CD4-positive, alpha-beta memory T cell (primary cell): Measurements from ENCODE around the gene RAMAC. TPM values are rescaled to one million over a fixed set of nuclear protein-coding genes. Genes with fewer than 3 reads are reported as not detected.

Experiments
- CTCF ChIA-PET: fragments of 350-600 bp; sonication (Branson Sonifier 250); formaldehyde crosslinking; loops from one replicate; lab custom pipeline; 2021; ENCODE audit warnings: inconsistent platforms; ENCODE audit not compliant: partially characterized antibody; lab: Charles Lee
- POLR2A ChIA-PET: fragments of 350-600 bp; sonication (Branson Sonifier 250); formaldehyde crosslinking; loops from one replicate; lab custom pipeline; 2021; ENCODE audit not compliant: partially characterized antibody; lab: Charles Lee
- DNase-seq, 5 donors: peaks; one replicate each; pipeline versions ENCODE4 v3.0.0 to v3.0.0-alpha.2; 2020 to 2022; ENCODE audit warnings: mixed read lengths in 1 of 5
- H3K27ac ChIP-seq: one replicate; pipeline ENCODE4 v1.7.0; 2013; ENCODE audit warnings: low read depth, low read length
- H3K27me3 ChIP-seq: 2 replicates; pipeline ENCODE4 v1.7.0; 2013; ENCODE audit warnings: mild to moderate bottlenecking, low read length, moderate library complexity; ENCODE audit not compliant: insufficient read depth
- H3K36me3 ChIP-seq: 2 replicates; pipeline ENCODE4 v1.7.0; 2013; ENCODE audit warnings: mild to moderate bottlenecking, low read length, moderate library complexity; ENCODE audit not compliant: insufficient read depth
- H3K4me1 ChIP-seq: 2 replicates; pipeline ENCODE4 v1.7.0; 2013; ENCODE audit warnings: mild to moderate bottlenecking, low read length, moderate library complexity; ENCODE audit not compliant: insufficient read depth
- H3K4me3 ChIP-seq, 2 donors: one replicate each; pipeline ENCODE4 v1.7.0; 2013; ENCODE audit warnings: low read length in 2 of 2, mild to moderate bottlenecking in 1 of 2
- H3K9me3 ChIP-seq, 2 donors: one replicate each; pipeline ENCODE4 v1.7.0; 2013; ENCODE audit warnings: low read length in 2 of 2, control low read depth in 1 of 2; ENCODE audit not compliant: control insufficient read depth in 1 of 2
- H3K27ac Mint-ChIP-seq, 7 donors: one replicate each; pipeline ENCODE4 v1.8.0; 2020 to 2021; ENCODE audit warnings: mixed read lengths in 7 of 7, mild to moderate bottlenecking in 6 of 7, inconsistent platforms in 3 of 7, moderate library complexity in 3 of 7
- H3K27me3 Mint-ChIP-seq, 2 donors: one replicate each; pipeline ENCODE4 v1.8.0; 2020 to 2021; ENCODE audit warnings: mixed read lengths in 2 of 2
- H3K36me3 Mint-ChIP-seq, 2 donors: one replicate each; pipeline ENCODE4 v1.8.0; 2020 to 2021; ENCODE audit warnings: mixed read lengths in 2 of 2, inconsistent platforms in 1 of 2, mild to moderate bottlenecking in 1 of 2
- H3K4me1 Mint-ChIP-seq, 4 donors: one replicate each; pipeline ENCODE4 v1.8.0; 2020 to 2021; ENCODE audit warnings: mixed read lengths in 4 of 4, mild to moderate bottlenecking in 1 of 4
- H3K4me3 Mint-ChIP-seq, 8 donors: one replicate each; pipeline ENCODE4 v1.8.0; 2020 to 2021; ENCODE audit warnings: mixed read lengths in 8 of 8, mild to moderate bottlenecking in 7 of 8, moderate library complexity in 6 of 8, inconsistent platforms in 3 of 8
- H3K9me3 Mint-ChIP-seq, 8 donors: one replicate each; pipeline ENCODE4 v1.8.0; 2020 to 2021; ENCODE audit warnings: mixed read lengths in 8 of 8, mild to moderate bottlenecking in 5 of 8, inconsistent platforms in 3 of 8, moderate library complexity in 1 of 8
- intact Hi-C: fragments of 100-400 bp; cut with micrococcal nuclease; formaldehyde crosslinking; loops from one replicate; pipeline ENCODE4 v1.15.1; 2023
- polyA plus RNA-seq, 2 donors: library from polyadenylated mRNA; unstranded; fragments of 300-500 nt; fragmentation: Illumina TruSeq; gene quantifications; one replicate each; pipeline ENCODE4 v1.2.3, GENCODE V29; 2021
- total RNA-seq, 2 experiments: library from RNA; stranded (reverse); gene quantifications; one replicate each; pipeline ENCODE4 v1.2.3, GENCODE V29; 2021

RAMAC gene
- total and polyA plus RNA-seq, 4 experiments from 2014 or later = 19.3 to 58.4 (median 26.3) TPM

GRCh38 chr15:82944056-82944455 is 42.0 kb upstream of the RAMAC start:
- ChIA-PET POLR2A (no interaction called here), CTCF (interaction anchor here (1.2 kb wide), 1 partner anchor 56 kb away, joined by 3 read pairs; no protein-coding TSS in a partner anchor)
- Mint-ChIP-seq H3K4me3 (no peak overlapping the region), H3K27ac (no peak overlapping the region), H3K27me3 (peaks cover 15% of the 10 kb centered on the region in 2 donors), H3K9me3 (peaks cover 0 to 2% (median under 1%) of the 10 kb centered on the region in 8 donors), H3K4me1 (no peaks in the 10 kb centered on the region), H3K36me3 (peaks cover 0 to 2% of the 10 kb centered on the region in 2 donors)
- H3K27ac ChIP-seq = no peak overlapping the region
- no peak for DNase-seq
- H3K4me3 ChIP-seq = no peak overlapping the region
- H3K27me3 ChIP-seq = peaks cover 4% of the 10 kb centered on the region
- H3K36me3 ChIP-seq = no peaks in the 10 kb centered on the region
- no peaks in the 10 kb centered on the region for H3K4me1 ChIP-seq
- no peaks in the 10 kb centered on the region for H3K9me3 ChIP-seq
- intact Hi-C loops = no loop called here

- Mint-ChIP-seq H3K9me3 (peaks cover 0 to 2% (median 0%) of the 10 kb centered on the region in 8 donors), H3K4me3 (no peak overlapping the region), H3K27ac (no peak overlapping the region), H3K4me1 (no peaks in the 10 kb centered on the region), H3K27me3 (peaks cover 15% of the 10 kb centered on the region in 2 donors), H3K36me3 (no peaks in the 10 kb centered on the region)
- POLR2A ChIA-PET = no interaction called here
- no peaks in the 10 kb centered on the region for H3K9me3 ChIP-seq
- no peak overlapping the region for H3K27ac ChIP-seq
- CTCF ChIA-PET = no interaction called here
- DNase-seq = no peak
- H3K27me3 ChIP-seq = peaks cover 4% of the 10 kb centered on the region
- intact Hi-C loops = no loop called here
- no peaks in the 10 kb centered on the region for H3K36me3 ChIP-seq
- no peak overlapping the region for H3K4me3 ChIP-seq
- H3K4me1 ChIP-seq = no peaks in the 10 kb centered on the region
Observed at GRCh38 chr15:82944821-82945220, 41.2 kb upstream of the RAMAC start.

- intact Hi-C loops = no loop called here
- no peaks in the 10 kb centered on the region for H3K36me3 Mint-ChIP-seq
- CTCF ChIA-PET = no interaction called here
- POLR2A ChIA-PET = no interaction called here
- H3K4me3 Mint-ChIP-seq = no peak overlapping the region
- no peak overlapping the region for H3K27ac Mint-ChIP-seq
- no peak overlapping the region for H3K27ac ChIP-seq
- H3K27me3 Mint-ChIP-seq = peaks cover 15% of the 10 kb centered on the region in 2 donors
- no peak overlapping the region for H3K4me3 ChIP-seq
- peaks cover 0 to 2% (median 0%) of the 10 kb centered on the region in 8 donors for H3K9me3 Mint-ChIP-seq
- no peaks in the 10 kb centered on the region for H3K36me3 ChIP-seq
- peaks cover 6% of the 10 kb centered on the region for H3K27me3 ChIP-seq
- no peaks in the 10 kb centered on the region for H3K4me1 ChIP-seq
- no peaks in the 10 kb centered on the region for H3K4me1 Mint-ChIP-seq
- no peaks in the 10 kb centered on the region for H3K9me3 ChIP-seq
- DNase-seq = no peak
Observed at GRCh38 chr15:82945326-82945725, 40.7 kb upstream of the RAMAC start.

GRCh38 chr15:82946155-82946701 is 39.8 kb upstream of the RAMAC start:
- Mint-ChIP-seq H3K36me3 (no peaks in the 10 kb centered on the region), H3K27ac (no peak overlapping the region), H3K4me3 (no peak overlapping the region), H3K9me3 (peaks cover 0 to 2% (median 0%) of the 10 kb centered on the region in 8 donors), H3K4me1 (no peaks in the 10 kb centered on the region), H3K27me3 (peaks cover 12 to 15% of the 10 kb centered on the region in 2 donors)
- intact Hi-C loops = no loop called here
- Histone ChIP-seq H3K36me3 (no peaks in the 10 kb centered on the region), H3K27me3 (peaks cover 15% of the 10 kb centered on the region), H3K4me1 (no peaks in the 10 kb centered on the region), H3K27ac (no peak overlapping the region), H3K4me3 (no peak overlapping the region), H3K9me3 (no peaks in the 10 kb centered on the region)
- ChIA-PET POLR2A (interaction anchor here (0.6 kb wide), 1 partner anchor 145 kb away, joined by 3 read pairs; no protein-coding TSS in a partner anchor), CTCF (no interaction called here)
- no peak for DNase-seq

GRCh38 chr15:82950295-82950694 is 35.7 kb upstream of the RAMAC start:
- intact Hi-C loops = no loop called here

GRCh38 chr15:82950746-82951370 is 35.2 kb upstream of the RAMAC start:
- peaks cover 0 to 2% (median 0%) of the 10 kb centered on the region in 8 donors for H3K9me3 Mint-ChIP-seq
- Histone ChIP-seq H3K4me3 (no peak overlapping the region), H3K27ac (no peak overlapping the region), H3K9me3 (no peaks in the 10 kb centered on the region), H3K27me3 (peaks cover 17% of the 10 kb centered on the region), H3K4me1 (peaks cover 5% of the 10 kb centered on the region), H3K36me3 (no peaks in the 10 kb centered on the region)
- H3K27ac Mint-ChIP-seq = no peak overlapping the region
- no peak overlapping the region for H3K4me3 Mint-ChIP-seq
- H3K27me3 Mint-ChIP-seq = peaks cover 8 to 9% of the 10 kb centered on the region in 2 donors
- no peak for DNase-seq
- intact Hi-C loops = no loop called here
- CTCF ChIA-PET = no interaction called here
- H3K4me1 Mint-ChIP-seq = peaks cover 0 to 5% (median 1%) of the 10 kb centered on the region in 4 donors
- POLR2A ChIA-PET = no interaction called here
- H3K36me3 Mint-ChIP-seq = no peaks in the 10 kb centered on the region

More at GRCh38 chr15:82950295-82950694, 35.7 kb upstream of the RAMAC start:
- ChIA-PET POLR2A (interaction anchor here (0.6 kb wide), 1 partner anchor 9 kb away, joined by 5 read pairs; no protein-coding TSS in a partner anchor), CTCF (no interaction called here)
- no peaks in the 10 kb centered on the region for H3K9me3 ChIP-seq
- H3K4me1 ChIP-seq = peaks cover 5% of the 10 kb centered on the region
- H3K4me1 Mint-ChIP-seq = peaks cover 0 to 5% (median 1%) of the 10 kb centered on the region in 4 donors
- no peaks in the 10 kb centered on the region for H3K36me3 ChIP-seq
- no peaks in the 10 kb centered on the region for H3K36me3 Mint-ChIP-seq
- H3K9me3 Mint-ChIP-seq = peaks cover 0 to 2% (median 0%) of the 10 kb centered on the region in 8 donors
- DNase-seq = no peak
- H3K4me3 Mint-ChIP-seq = no peak overlapping the region
- H3K27me3 Mint-ChIP-seq = peaks cover 8 to 9% of the 10 kb centered on the region in 2 donors
- H3K27ac Mint-ChIP-seq = no peak overlapping the region
- no peak overlapping the region for H3K27ac ChIP-seq
- peaks cover 17% of the 10 kb centered on the region for H3K27me3 ChIP-seq
- no peak overlapping the region for H3K4me3 ChIP-seq

GRCh38 chr15:82951472-82952157 is 34.4 kb upstream of the RAMAC start:
- no peaks in the 10 kb centered on the region for H3K36me3 Mint-ChIP-seq
- ChIA-PET POLR2A (no interaction called here), CTCF (no interaction called here)
- Histone ChIP-seq H3K27ac (no peak overlapping the region), H3K4me1 (peaks cover 5% of the 10 kb centered on the region), H3K9me3 (no peaks in the 10 kb centered on the region), H3K27me3 (peaks cover 17% of the 10 kb centered on the region), H3K36me3 (no peaks in the 10 kb centered on the region), H3K4me3 (no peak overlapping the region)
- H3K4me3 Mint-ChIP-seq = peak overlapping the region; percentile 66 to 84 (median 75)
- H3K27me3 Mint-ChIP-seq = peaks cover 5 to 8% of the 10 kb centered on the region in 2 donors
- peaks cover 0 to 5% (median 1%) of the 10 kb centered on the region in 4 donors for H3K4me1 Mint-ChIP-seq
- no peak overlapping the region for H3K27ac Mint-ChIP-seq
- intact Hi-C loops = no loop called here
- H3K9me3 Mint-ChIP-seq = no peaks in the 10 kb centered on the region
- no peak for DNase-seq
